Stimulated activated CD4-positive, alpha-beta T cell treated with anti-CD3 and anti-CD28 coated beads, Interleukin-12 subunit alpha, Interleukin-12 subunit beta, amount 100 ng/mL, for 4 hours (primary cell): ENCODE data around the gene C1orf174.

ENCODE experiments used
- DNase-seq: peaks from one replicate; pipeline ENCODE4 v3.0.0-alpha.2; 2020

C1orf174 gene

GRCh38 chr1:3900150-3900968 is at the start of gene C1orf174:
Gene C1orf174 (minus strand): TSS chr1:3900272. CDS start chr1:3900186, 86 bp downstream.
- peak; percentile 87 for DNase-seq

- DNase-seq, result no peak
Measured at GRCh38 chr1:3948344-3948743, 48.3 kb upstream of the C1orf174 start.

- DNase-seq, result no peak
Measured at GRCh38 chr1:3945916-3946840, 46.1 kb upstream of the C1orf174 start.

GRCh38 chr1:3945222-3945621 is 45.1 kb upstream of the C1orf174 start:
- no peak for DNase-seq

GRCh38 chr1:3944578-3945125 is 44.6 kb upstream of the C1orf174 start:
- DNase-seq, result no peak

GRCh38 chr1:3943806-3944577 is 43.9 kb upstream of the C1orf174 start:
- DNase-seq, result no peak

GRCh38 chr1:3943123-3943431 is 43.0 kb upstream of the C1orf174 start:
- DNase-seq, result no peak

- DNase-seq, result no peak
Measured at GRCh38 chr1:3942416-3943122, 42.5 kb upstream of the C1orf174 start.

GRCh38 chr1:3940754-3941345 is 40.8 kb upstream of the C1orf174 start:
- DNase-seq, result no peak

- no peak for DNase-seq
Measured at GRCh38 chr1:3940081-3940753, 40.1 kb upstream of the C1orf174 start.

- DNase-seq, result no peak
Measured at GRCh38 chr1:3939242-3940080, 39.4 kb upstream of the C1orf174 start.

GRCh38 chr1:3932156-3932919 is 32.3 kb upstream of the C1orf174 start:
- DNase-seq, result no peak

GRCh38 chr1:3931007-3931912 is 31.2 kb upstream of the C1orf174 start:
- DNase-seq, result no peak

GRCh38 chr1:3930301-3931006 is 30.4 kb upstream of the C1orf174 start:
- DNase-seq, result no peak

- DNase-seq, result no peak
Measured at GRCh38 chr1:3929126-3929525, 29.1 kb upstream of the C1orf174 start.

GRCh38 chr1:3928586-3928985 is 28.5 kb upstream of the C1orf174 start:
- DNase-seq, result no peak

GRCh38 chr1:3926956-3927355 is 26.9 kb upstream of the C1orf174 start:
- no peak for DNase-seq

GRCh38 chr1:3925762-3926161 is 25.7 kb upstream of the C1orf174 start:
- no peak for DNase-seq
